GM23338 (cell line): Measurements from ENCODE around the gene TMEM53. TPM values are rescaled to one million over a fixed set of nuclear protein-coding genes. Genes with fewer than 3 reads are reported as not detected.

Experiments
- ATAC-seq: fragments of 200-7000 bp; cut with Tn5 transposase; 3 replicates; pipeline ENCODE4 v1.9.1; 2020
- DNase-seq: peaks from one replicate; pipeline ENCODE4 v3.0.0-alpha.2; 2015; ENCODE audit warnings: low spot score
- H2AFZ ChIP-seq: fragments of 200-600 bp; sonication (generic); 2 replicates; pipeline ENCODE4 v1.8.0; 2016; ENCODE audit warnings: antibody characterized with exemption, mild to moderate bottlenecking, moderate library complexity
- H3F3A ChIP-seq: fragments of 200-600 bp; sonication (generic); replicated peaks from 2 replicates; pipeline ENCODE4 v1.8.0; 2017; ENCODE audit warnings: antibody characterized with exemption, mixed run types, low read depth
- H3K27ac ChIP-seq: fragments of 200-600 bp; sonication (generic); 2 replicates; pipeline ENCODE4 v1.6.1; 2016; ENCODE audit warnings: low read depth
- H3K27me3 ChIP-seq: fragments of 200-600 bp; sonication (generic); 2 replicates; pipeline ENCODE4 v1.8.0; 2016; ENCODE audit warnings: mild to moderate bottlenecking, mixed run types, moderate library complexity; ENCODE audit not compliant: insufficient read depth
- H3K36me3 ChIP-seq: fragments of 200-600 bp; sonication (generic); 2 replicates; pipeline ENCODE4 v1.8.0; 2016; ENCODE audit warnings: mild to moderate bottlenecking; ENCODE audit not compliant: insufficient read depth
- H3K4me1 ChIP-seq: fragments of 200-600 bp; sonication (generic); 2 replicates; pipeline ENCODE4 v1.8.0; 2016; ENCODE audit warnings: mild to moderate bottlenecking, moderate library complexity; ENCODE audit not compliant: insufficient read depth
- H3K4me2 ChIP-seq: fragments of 200-600 bp; sonication (generic); 2 replicates; pipeline ENCODE4 v1.7.1; 2017; ENCODE audit warnings: mixed run types
- H3K4me3 ChIP-seq: fragments of 200-600 bp; sonication (generic); 2 replicates; pipeline ENCODE4 v1.6.1; 2016; ENCODE audit warnings: mixed run types
- H3K79me2 ChIP-seq: fragments of 200-600 bp; sonication (generic); replicated peaks from 2 replicates; pipeline ENCODE4 v1.8.0; 2017; ENCODE audit warnings: mild to moderate bottlenecking; ENCODE audit not compliant: insufficient read depth
- H3K9me2 ChIP-seq: fragments of 200-600 bp; sonication (generic); 2 replicates; pipeline ENCODE4 v1.8.0; 2017; ENCODE audit not compliant: insufficient read depth
- H4K20me1 ChIP-seq: fragments of 200-600 bp; sonication (generic); replicated peaks from 2 replicates; pipeline ENCODE4 v1.8.0; 2017; ENCODE audit warnings: mild to moderate bottlenecking; ENCODE audit not compliant: insufficient read depth
- H3K27ac Mint-ChIP-seq: 2 replicates; pipeline ENCODE4 v1.8.0; 2020; ENCODE audit warnings: inconsistent platforms, mild to moderate bottlenecking, moderate library complexity, mixed read lengths
- H3K27me3 Mint-ChIP-seq: 3 replicates; pipeline ENCODE4 v1.8.0; 2022; ENCODE audit warnings: low read depth, mild to moderate bottlenecking, moderate library complexity, mixed read lengths, inconsistent platforms; ENCODE audit not compliant: insufficient read depth, poor library complexity
- H3K36me3 Mint-ChIP-seq: 3 replicates; pipeline ENCODE4 v1.8.0; 2021; ENCODE audit warnings: low read depth, mild to moderate bottlenecking, inconsistent platforms, moderate library complexity, mixed read lengths
- H3K4me1 Mint-ChIP-seq: 3 replicates; pipeline ENCODE4 v1.8.0; 2020; ENCODE audit warnings: mild to moderate bottlenecking, inconsistent platforms, mixed read lengths
- H3K4me3 Mint-ChIP-seq: 3 replicates; pipeline ENCODE4 v1.8.0; 2021; ENCODE audit warnings: moderate library complexity, mild to moderate bottlenecking, inconsistent platforms, mixed read lengths
- H3K9me3 Mint-ChIP-seq: 3 replicates; pipeline ENCODE4 v1.8.0; 2020; ENCODE audit warnings: moderate library complexity, mild to moderate bottlenecking, inconsistent platforms, mixed read lengths
- EZH2 ChIP-seq: fragments of 200-600 bp; sonication (generic); IDR thresholded peaks from one replicate; pipeline ENCODE4 v1.8.0; 2017; ENCODE audit warnings: antibody characterized with exemption, mild to moderate bottlenecking, low read depth; ENCODE audit not compliant: unreplicated experiment
- EZH2phosphoT487 ChIP-seq: fragments of 200-600 bp; sonication (generic); IDR thresholded peaks from one replicate; pipeline ENCODE4 v1.8.1; 2018; ENCODE audit warnings: antibody characterized with exemption; ENCODE audit not compliant: unreplicated experiment
- JUNB ChIP-seq: IDR thresholded peaks from one replicate; pipeline ENCODE4 v1.6.1; 2016; ENCODE audit warnings: antibody characterized with exemption; ENCODE audit not compliant: unreplicated experiment
- NANOG ChIP-seq: IDR thresholded peaks from 2 replicates; pipeline ENCODE4 v1.6.1; 2016; ENCODE audit warnings: antibody characterized with exemption, borderline replicate concordance
- STAT1 ChIP-seq: IDR thresholded peaks from one replicate; pipeline ENCODE4 v1.6.1; 2016; ENCODE audit warnings: antibody characterized with exemption; ENCODE audit not compliant: unreplicated experiment
- ZNF331 ChIP-seq: fragments of 250-450 bp; sonication (Bioruptor Pico); IDR thresholded peaks from 2 replicates; pipeline ENCODE4 v1.5.0; 2020; ENCODE audit warnings: low read depth, mild to moderate bottlenecking, moderate library complexity
- polyA plus RNA-seq: library from polyadenylated mRNA; unstranded; fragments of >200 nt; fragmentation: Nextera tagmentation; extraction: Ambion mirVana; gene quantifications from 2 replicates; pipeline ENCODE4 v1.2.1, GENCODE V29; 2016
- total RNA-seq: library from RNA; depleted of rRNA; stranded (reverse); fragments of >200 nt; shearing (Covaris generic); gene quantifications from 2 replicates; pipeline ENCODE4 v1.2.3, GENCODE V29; 2014
- TF ChIP-seq, protein P1 (sequence below): fragments of 250-450 bp; sonication (Bioruptor Pico); IDR thresholded peaks from 2 replicates; pipeline ENCODE4 v1.5.0; 2020; ENCODE audit warnings: mild to moderate bottlenecking, moderate library complexity
- TF ChIP-seq, protein P2 (sequence below), 2 experiments: fragments of 200-600 bp in 1 of 2; sonication (generic) in 1 of 2; conservative IDR thresholded peaks; 2 replicates each; pipeline versions ENCODE4 v1.5.1 to v1.6.1; 2016 to 2017; ENCODE audit warnings: antibody characterized with exemption in 2 of 2, low read depth in 2 of 2, mild to moderate bottlenecking in 2 of 2, moderate library complexity in 1 of 2

The TMEM53 gene
- total and polyA plus RNA-seq, 2 experiments from 2014 or later: 15.4 to 20.8 TPM

DNA sequence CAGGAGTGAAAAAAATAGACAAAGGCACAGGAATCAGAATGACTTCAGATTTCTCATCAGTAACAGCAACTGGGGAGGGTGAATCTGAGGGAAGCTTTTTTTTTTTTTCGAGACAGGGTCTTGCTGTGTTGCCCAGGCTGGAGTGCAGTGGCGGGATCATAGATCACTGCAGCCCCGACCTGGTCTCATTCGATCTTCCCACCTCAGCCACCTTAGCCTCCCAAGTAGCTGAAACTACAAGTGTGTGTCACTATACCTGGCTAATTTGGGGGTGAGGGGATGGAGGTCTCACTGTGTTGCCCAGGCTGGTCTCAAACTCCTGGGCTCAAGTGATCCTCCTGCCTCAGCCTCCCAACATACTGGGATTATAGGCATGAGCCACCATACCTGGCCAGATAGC lies 10.9 kb upstream of the TMEM53 start (continued):
- TF ChIP-seq, protein P1, sequence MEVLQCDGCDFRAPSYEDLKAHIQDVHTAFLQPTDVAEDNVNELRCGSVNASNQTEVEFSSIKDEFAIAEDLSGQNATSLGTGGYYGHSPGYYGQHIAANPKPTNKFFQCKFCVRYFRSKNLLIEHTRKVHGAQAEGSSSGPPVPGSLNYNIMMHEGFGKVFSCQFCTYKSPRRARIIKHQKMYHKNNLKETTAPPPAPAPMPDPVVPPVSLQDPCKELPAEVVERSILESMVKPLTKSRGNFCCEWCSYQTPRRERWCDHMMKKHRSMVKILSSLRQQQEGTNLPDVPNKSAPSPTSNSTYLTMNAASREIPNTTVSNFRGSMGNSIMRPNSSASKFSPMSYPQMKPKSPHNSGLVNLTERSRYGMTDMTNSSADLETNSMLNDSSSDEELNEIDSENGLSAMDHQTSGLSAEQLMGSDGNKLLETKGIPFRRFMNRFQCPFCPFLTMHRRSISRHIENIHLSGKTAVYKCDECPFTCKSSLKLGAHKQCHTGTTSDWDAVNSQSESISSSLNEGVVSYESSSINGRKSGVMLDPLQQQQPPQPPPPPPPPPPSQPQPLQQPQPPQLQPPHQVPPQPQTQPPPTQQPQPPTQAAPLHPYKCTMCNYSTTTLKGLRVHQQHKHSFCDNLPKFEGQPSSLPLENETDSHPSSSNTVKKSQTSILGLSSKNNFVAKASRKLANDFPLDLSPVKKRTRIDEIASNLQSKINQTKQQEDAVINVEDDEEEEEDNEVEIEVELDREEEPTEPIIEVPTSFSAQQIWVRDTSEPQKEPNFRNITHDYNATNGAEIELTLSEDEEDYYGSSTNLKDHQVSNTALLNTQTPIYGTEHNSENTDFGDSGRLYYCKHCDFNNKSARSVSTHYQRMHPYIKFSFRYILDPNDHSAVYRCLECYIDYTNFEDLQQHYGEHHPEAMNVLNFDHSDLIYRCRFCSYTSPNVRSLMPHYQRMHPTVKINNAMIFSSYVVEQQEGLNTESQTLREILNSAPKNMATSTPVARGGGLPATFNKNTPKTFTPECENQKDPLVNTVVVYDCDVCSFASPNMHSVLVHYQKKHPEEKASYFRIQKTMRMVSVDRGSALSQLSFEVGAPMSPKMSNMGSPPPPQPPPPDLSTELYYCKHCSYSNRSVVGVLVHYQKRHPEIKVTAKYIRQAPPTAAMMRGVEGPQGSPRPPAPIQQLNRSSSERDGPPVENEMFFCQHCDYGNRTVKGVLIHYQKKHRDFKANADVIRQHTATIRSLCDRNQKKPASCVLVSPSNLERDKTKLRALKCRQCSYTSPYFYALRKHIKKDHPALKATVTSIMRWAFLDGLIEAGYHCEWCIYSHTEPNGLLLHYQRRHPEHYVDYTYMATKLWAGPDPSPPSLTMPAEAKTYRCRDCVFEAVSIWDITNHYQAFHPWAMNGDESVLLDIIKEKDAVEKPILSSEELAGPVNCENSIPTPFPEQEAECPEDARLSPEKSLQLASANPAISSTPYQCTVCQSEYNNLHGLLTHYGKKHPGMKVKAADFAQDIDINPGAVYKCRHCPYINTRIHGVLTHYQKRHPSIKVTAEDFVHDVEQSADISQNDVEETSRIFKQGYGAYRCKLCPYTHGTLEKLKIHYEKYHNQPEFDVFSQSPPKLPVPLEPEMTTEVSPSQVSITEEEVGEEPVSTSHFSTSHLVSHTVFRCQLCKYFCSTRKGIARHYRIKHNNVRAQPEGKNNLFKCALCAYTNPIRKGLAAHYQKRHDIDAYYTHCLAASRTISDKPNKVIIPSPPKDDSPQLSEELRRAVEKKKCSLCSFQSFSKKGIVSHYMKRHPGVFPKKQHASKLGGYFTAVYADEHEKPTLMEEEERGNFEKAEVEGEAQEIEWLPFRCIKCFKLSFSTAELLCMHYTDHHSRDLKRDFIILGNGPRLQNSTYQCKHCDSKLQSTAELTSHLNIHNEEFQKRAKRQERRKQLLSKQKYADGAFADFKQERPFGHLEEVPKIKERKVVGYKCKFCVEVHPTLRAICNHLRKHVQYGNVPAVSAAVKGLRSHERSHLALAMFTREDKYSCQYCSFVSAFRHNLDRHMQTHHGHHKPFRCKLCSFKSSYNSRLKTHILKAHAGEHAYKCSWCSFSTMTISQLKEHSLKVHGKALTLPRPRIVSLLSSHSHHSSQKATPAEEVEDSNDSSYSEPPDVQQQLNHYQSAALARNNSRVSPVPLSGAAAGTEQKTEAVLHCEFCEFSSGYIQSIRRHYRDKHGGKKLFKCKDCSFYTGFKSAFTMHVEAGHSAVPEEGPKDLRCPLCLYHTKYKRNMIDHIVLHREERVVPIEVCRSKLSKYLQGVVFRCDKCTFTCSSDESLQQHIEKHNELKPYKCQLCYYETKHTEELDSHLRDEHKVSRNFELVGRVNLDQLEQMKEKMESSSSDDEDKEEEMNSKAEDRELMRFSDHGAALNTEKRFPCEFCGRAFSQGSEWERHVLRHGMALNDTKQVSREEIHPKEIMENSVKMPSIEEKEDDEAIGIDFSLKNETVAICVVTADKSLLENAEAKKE (CRISPR knock-in tag): no peak

DNA sequence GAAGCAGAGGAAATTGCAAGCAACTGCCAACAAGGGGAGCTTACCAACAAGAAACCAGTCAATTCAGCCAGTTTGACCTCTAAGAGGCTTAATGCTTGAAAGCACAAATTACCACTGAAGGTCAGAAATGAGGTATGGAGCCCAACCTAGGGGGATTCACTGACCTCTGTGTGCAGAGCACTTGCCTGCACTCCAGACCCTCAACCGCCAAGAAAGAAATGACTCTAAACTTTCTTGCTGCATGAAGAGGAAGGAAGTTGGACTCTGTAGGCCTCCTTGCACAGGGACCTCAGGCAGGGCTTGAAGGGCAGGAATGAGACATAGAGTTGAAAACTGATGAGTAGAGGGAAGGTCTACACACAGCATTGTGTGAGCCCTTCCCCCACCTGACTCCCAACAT lies 10.2 kb upstream of the TMEM53 start:
- 0 out of 2 replicates have a peak, but pooled peaks cover 3% of the 10 kb centered on the region for H3F3A ChIP-seq
- Mint-ChIP-seq H3K27me3 (peaks cover 10% of the 10 kb centered on the region), H3K4me3 (no peak overlapping the region), H3K9me3 (no peaks in the 10 kb centered on the region), H3K27ac (no peak overlapping the region), H3K36me3 (no peaks in the 10 kb centered on the region; the same call in 2 of the 3 replicates), H3K4me1 (peaks cover 37% of the 10 kb centered on the region)
- no peaks in the 10 kb centered on the region for H3K9me2 ChIP-seq
- no peaks in the 10 kb centered on the region for H3K27me3 ChIP-seq
- no peaks in the 10 kb centered on the region for H3K79me2 ChIP-seq
- H3K4me1 ChIP-seq: peaks cover 35% of the 10 kb centered on the region
- DNase-seq (no peak), ATAC-seq (no peak)
- no peak overlapping the region for H3K27ac ChIP-seq
- 0 out of 2 replicates have a peak, but pooled peaks cover 3% of the 10 kb centered on the region for H4K20me1 ChIP-seq
- H3K4me2 ChIP-seq: no peak overlapping the region
- no peak overlapping the region for H3K4me3 ChIP-seq
- H3K36me3 ChIP-seq: no peaks in the 10 kb centered on the region
- no peak overlapping the region for H2AFZ ChIP-seq
- TF ChIP-seq NANOG (no peak), EZH2phosphoT487 (no peak), STAT1 (no peak), EZH2 (no peak), JUNB (no peak), ZNF331 (CRISPR knock-in tag) (no peak)
- TF ChIP-seq, protein P1 (CRISPR knock-in tag): no peak
- TF ChIP-seq, protein P2, sequence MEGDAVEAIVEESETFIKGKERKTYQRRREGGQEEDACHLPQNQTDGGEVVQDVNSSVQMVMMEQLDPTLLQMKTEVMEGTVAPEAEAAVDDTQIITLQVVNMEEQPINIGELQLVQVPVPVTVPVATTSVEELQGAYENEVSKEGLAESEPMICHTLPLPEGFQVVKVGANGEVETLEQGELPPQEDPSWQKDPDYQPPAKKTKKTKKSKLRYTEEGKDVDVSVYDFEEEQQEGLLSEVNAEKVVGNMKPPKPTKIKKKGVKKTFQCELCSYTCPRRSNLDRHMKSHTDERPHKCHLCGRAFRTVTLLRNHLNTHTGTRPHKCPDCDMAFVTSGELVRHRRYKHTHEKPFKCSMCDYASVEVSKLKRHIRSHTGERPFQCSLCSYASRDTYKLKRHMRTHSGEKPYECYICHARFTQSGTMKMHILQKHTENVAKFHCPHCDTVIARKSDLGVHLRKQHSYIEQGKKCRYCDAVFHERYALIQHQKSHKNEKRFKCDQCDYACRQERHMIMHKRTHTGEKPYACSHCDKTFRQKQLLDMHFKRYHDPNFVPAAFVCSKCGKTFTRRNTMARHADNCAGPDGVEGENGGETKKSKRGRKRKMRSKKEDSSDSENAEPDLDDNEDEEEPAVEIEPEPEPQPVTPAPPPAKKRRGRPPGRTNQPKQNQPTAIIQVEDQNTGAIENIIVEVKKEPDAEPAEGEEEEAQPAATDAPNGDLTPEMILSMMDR (conservative IDR thresholded peaks at IDR 0.05; ENCODE audit: low read depth in 2 of 2): no peak
